ENCODE results near the gene ZCCHC17.
"Not testable (repeated sequence)": the region's sequence is repeated elsewhere in the genome, so short reads cannot be mapped to it uniquely, and the experiment has no call there.

Gene ZCCHC17

GRCh38 chr1:31296486-31297276, at the start of gene ZCCHC17, which contains the start of gene SNRNP40:
Gene ZCCHC17, plus strand, starts transcription at chr1:31297032. Its CDS starts 13,067 bp downstream, at chr1:31310099.
Gene SNRNP40, minus strand, starts transcription at chr1:31296788. Its CDS starts 37 bp downstream, at chr1:31296751.
- peak; percentile 74 to 85 for DNase-seq (ENCODE audit: low read depth in 1 of 2, low spot score in 1 of 2)

- no peak for DNase-seq (ENCODE audit: low read depth in 1 of 2, low spot score in 1 of 2)
These were observed 48.6 kb upstream of the ZCCHC17 start for GRCh38 chr1:31248276-31248675.

GRCh38 chr1:31249854-31250253, 47.0 kb upstream of the ZCCHC17 start:
- DNase-seq (ENCODE audit: low read depth in 1 of 2, low spot score in 1 of 2), result no peak

- no peak for DNase-seq (ENCODE audit: low read depth in 1 of 2, low spot score in 1 of 2)
These were observed 39.6 kb upstream of the ZCCHC17 start for GRCh38 chr1:31257213-31257612.

- DNase-seq (ENCODE audit: low read depth in 1 of 2, low spot score in 1 of 2), result no peak
These were observed 38.3 kb upstream of the ZCCHC17 start for GRCh38 chr1:31258581-31258980.

GRCh38 chr1:31259746-31260145, 37.1 kb upstream of the ZCCHC17 start:
- no peak for DNase-seq (ENCODE audit: low read depth in 1 of 2, low spot score in 1 of 2)

- DNase-seq (ENCODE audit: low read depth in 1 of 2, low spot score in 1 of 2), result no peak
These were observed 34.9 kb upstream of the ZCCHC17 start for GRCh38 chr1:31261916-31262315.

GRCh38 chr1:31262393-31262792, 34.4 kb upstream of the ZCCHC17 start:
- not testable (repeated sequence) for DNase-seq (ENCODE audit: low read depth in 1 of 2, low spot score in 1 of 2)

- no peak for DNase-seq (ENCODE audit: low read depth in 1 of 2, low spot score in 1 of 2)
These were observed 33.4 kb upstream of the ZCCHC17 start for GRCh38 chr1:31263408-31263807.

GRCh38 chr1:31264790-31265386, 31.9 kb upstream of the ZCCHC17 start:
- DNase-seq (ENCODE audit: low read depth in 1 of 2, low spot score in 1 of 2), result no peak

GRCh38 chr1:31266547-31266946, 30.3 kb upstream of the ZCCHC17 start:
- DNase-seq (ENCODE audit: low read depth in 1 of 2, low spot score in 1 of 2), result no peak

GRCh38 chr1:31272369-31272768, 24.5 kb upstream of the ZCCHC17 start:
- no peak for DNase-seq (ENCODE audit: low read depth in 1 of 2, low spot score in 1 of 2)

GRCh38 chr1:31273619-31274018, 23.2 kb upstream of the ZCCHC17 start:
- no peak for DNase-seq (ENCODE audit: low read depth in 1 of 2, low spot score in 1 of 2)

- DNase-seq (ENCODE audit: low read depth in 1 of 2, low spot score in 1 of 2), result not testable (repeated sequence)
These were observed 14.4 kb upstream of the ZCCHC17 start for GRCh38 chr1:31282426-31282825.

- DNase-seq (ENCODE audit: low read depth in 1 of 2, low spot score in 1 of 2), result not testable (repeated sequence)
These were observed 9.0 kb upstream of the ZCCHC17 start for GRCh38 chr1:31287791-31288190.

GRCh38 chr1:31289021-31289420, 7.8 kb upstream of the ZCCHC17 start:
- DNase-seq (ENCODE audit: low read depth in 1 of 2, low spot score in 1 of 2), result no peak

GRCh38 chr1:31295874-31296485, 852 bp upstream of the ZCCHC17 start:
- DNase-seq (ENCODE audit: low read depth in 1 of 2, low spot score in 1 of 2), result no peak

- no peak for DNase-seq (ENCODE audit: low read depth in 1 of 2, low spot score in 1 of 2)
These were observed 730 bp downstream of the ZCCHC17 start for GRCh38 chr1:31297277-31298247.

- DNase-seq (ENCODE audit: low read depth in 1 of 2, low spot score in 1 of 2), result no peak
These were observed 2.5 kb downstream of the ZCCHC17 start for GRCh38 chr1:31299365-31299764.

- no peak for DNase-seq (ENCODE audit: low read depth in 1 of 2, low spot score in 1 of 2)
These were observed 3.4 kb downstream of the ZCCHC17 start for GRCh38 chr1:31300193-31300592.

Measured in stimulated activated CD4-positive, alpha-beta T cell treated with anti-CD3 and anti-CD28 coated beads, Interleukin-15, amount 100 ng/mL, for 1 hour (primary cell).